Sciatic nerve (tissue), 2 donors: ENCODE data around the gene TPCN1. TPM values are rescaled to one million over a fixed set of nuclear protein-coding genes. Genes with fewer than 3 reads are reported as not detected.

Experiments
- ATAC-seq: fragments of 200-7000 bp; cut with Tn5 transposase; one replicate; pipeline ENCODE4 v1.9.1; 2020; ENCODE audit warnings: mild to moderate bottlenecking, moderate library complexity
- DNase-seq: peaks from one replicate; pipeline ENCODE4 v3.0.0-alpha.2; 2020; ENCODE audit warnings: low spot score
- intact Hi-C: fragments of 100-400 bp; cut with DNase I; formaldehyde crosslinking; loops from one replicate; pipeline ENCODE4 v1.14.2; 2022
- total RNA-seq: library from RNA; stranded (reverse); fragmentation: NEBNext Ultra II Directional; extraction: Animal tissue kit (Norgen Biotek cat#: 25700); gene quantifications from one replicate; pipeline ENCODE4 v1.2.1, GENCODE V29; 2021
- donor health status: DM: no; HTN: no; CAD: no.
- donor health status: DM: no; HTN: no; CAD: no.

The TPCN1 gene
- total RNA-seq, 1 donor from 2014 or later: 90.6 TPM

- no peak for DNase-seq
- intact Hi-C loops: no loop called here
- ATAC-seq: no peak
Observed at GRCh38 chr12:113220593-113221180, 577 bp upstream of the TPCN1 start.

DNA sequence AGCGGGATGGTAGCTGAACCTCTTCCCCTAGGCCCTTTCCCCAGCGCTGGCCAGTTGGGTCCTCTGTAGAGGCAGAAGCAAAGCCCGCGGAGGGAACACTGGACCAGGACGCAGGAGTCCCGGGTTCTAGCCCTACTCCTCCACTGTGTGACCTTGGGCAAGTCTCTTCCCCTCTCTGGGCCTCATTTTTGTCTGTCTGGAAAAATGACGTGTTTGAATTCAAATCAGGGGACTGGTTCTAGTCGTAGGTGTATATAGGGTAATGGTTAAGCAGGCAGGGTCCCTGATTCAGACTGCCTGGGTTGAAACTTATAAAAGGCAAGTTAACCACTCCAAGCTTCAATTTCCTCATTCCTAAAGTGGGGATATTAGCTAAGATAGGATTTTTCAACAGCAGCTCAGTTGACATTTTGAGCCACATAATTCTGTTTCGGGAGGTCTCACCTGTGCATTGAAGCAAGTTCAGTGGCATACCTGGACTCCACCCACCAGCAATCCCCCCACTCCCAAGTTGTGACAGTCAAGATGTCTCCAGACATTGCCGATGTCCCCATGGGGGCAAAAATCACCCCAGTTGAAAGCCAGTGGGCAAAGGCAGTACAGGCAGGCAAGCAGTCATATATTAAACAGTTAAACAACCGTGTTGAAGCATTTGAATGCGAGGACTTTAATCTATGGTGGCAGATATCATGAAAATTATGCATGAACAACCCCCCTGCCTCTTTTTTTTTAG is 899 bp downstream of the TPCN1 start:
- ATAC-seq (no peak), DNase-seq (no peak)
- intact Hi-C loops: no loop called here

GRCh38 chr12:113222730-113223531 is 1.7 kb downstream of the TPCN1 start:
- ATAC-seq: peak; percentile 77
- intact Hi-C loops: no loop called here
- no peak for DNase-seq

DNA sequence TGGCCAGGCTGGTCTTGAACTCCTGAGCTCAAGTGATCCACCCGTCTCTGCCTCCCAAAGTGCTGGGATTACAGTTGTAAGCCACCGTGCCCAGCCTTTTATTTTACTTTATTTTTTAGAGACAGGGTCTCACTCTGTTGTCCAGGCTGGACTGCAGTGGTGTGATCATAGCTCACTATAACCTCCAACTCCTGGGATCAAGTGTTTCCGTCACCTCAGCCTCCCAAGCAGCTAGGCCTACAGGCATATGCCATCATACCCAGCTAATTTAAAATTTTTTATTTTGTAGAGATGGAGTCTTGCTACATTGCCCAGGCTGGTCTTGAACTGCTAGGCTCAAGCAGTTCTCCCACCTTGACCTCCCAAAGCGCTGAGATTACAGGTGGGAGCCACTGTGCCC is 3.7 kb downstream of the TPCN1 start:
- DNase-seq (no peak), ATAC-seq (no peak)
- intact Hi-C loops: no loop called here

GRCh38 chr12:113226696-113227568 is 5.7 kb downstream of the TPCN1 start:
- no peak for DNase-seq
- intact Hi-C loops: no loop called here
- ATAC-seq: no peak

GRCh38 chr12:113227686-113228391 is 6.6 kb downstream of the TPCN1 start:
- no peak for ATAC-seq
- intact Hi-C loops: no loop called here
- no peak for DNase-seq

DNA sequence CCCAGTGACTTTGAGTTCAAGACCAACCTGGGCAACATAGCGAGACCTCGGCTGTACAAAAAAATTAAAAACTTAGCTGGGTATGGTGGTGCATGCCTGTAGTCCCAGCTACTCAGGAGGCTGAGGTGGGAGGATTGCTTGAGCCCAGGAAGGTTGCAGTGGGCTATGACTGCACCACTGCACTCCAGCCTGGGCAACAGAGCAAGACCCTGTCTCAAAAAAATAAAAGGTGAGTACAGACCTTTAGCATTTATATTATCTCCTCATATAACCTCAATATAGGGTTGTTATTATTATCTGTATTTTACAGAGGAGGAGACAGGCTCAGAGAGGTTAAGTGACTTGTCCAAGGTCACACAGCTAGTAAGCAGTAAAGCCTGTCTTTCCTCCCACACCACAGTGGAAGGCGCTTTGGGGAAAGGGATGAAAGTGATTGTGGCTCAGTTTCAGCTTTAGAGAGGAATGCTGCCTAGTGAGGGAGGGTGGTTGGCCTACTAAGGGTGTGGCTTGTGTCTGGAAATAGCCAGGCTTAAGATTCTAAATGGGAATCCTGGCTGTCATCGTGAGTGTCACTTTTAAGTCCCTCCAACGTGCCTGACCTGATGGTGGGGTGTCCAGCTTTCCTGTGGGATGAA is 7.2 kb downstream of the TPCN1 start:
- ATAC-seq (no peak), DNase-seq (no peak)
- intact Hi-C loops: no loop called here

- intact Hi-C loops: no loop called here
- DNase-seq: peak; percentile 35
- ATAC-seq: no peak
Observed at GRCh38 chr12:113230315-113231234, 9.3 kb downstream of the TPCN1 start.

DNA sequence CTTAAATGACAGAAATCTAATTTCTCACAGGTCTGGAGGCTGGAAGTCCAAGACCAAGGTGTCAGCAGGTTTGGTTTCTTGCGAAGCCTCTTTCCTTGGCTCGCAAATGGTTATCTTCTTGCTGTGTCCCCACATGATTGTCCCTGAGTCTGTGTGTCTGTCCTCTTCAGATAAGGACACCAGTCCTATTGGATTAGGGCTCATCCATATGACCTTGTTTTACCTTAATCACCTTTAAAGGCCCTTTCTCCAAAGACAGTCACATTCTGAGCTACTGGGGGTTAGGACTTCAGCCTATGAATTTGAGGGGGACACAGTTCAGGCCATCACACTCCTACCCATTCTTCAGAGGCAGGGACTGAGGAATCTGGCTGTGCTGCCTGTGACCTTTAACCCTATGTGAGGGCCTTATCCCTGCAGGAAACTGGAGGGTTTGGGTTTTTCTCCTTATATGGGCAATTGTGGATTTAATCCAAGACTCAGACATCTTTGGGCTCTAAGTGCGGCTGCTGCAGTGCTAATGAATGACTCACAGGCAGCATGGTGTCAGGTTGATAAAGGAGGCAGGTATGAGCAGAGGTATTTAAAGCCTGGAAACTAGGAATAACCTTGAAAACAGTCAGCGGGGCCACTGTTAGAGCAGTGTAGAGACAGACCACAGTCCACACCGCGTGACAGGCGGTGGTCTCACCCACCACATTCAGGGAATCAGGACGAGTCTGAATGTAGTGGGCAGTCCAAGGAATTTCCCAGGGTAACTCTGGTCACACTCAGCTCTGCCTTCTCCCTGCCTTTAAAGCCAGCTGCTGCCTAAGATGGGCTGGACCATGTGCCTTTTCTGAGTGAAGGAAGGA is 10.2 kb downstream of the TPCN1 start:
- DNase-seq (peak; percentile 13), ATAC-seq (no peak)
- intact Hi-C loops: no loop called here

DNA sequence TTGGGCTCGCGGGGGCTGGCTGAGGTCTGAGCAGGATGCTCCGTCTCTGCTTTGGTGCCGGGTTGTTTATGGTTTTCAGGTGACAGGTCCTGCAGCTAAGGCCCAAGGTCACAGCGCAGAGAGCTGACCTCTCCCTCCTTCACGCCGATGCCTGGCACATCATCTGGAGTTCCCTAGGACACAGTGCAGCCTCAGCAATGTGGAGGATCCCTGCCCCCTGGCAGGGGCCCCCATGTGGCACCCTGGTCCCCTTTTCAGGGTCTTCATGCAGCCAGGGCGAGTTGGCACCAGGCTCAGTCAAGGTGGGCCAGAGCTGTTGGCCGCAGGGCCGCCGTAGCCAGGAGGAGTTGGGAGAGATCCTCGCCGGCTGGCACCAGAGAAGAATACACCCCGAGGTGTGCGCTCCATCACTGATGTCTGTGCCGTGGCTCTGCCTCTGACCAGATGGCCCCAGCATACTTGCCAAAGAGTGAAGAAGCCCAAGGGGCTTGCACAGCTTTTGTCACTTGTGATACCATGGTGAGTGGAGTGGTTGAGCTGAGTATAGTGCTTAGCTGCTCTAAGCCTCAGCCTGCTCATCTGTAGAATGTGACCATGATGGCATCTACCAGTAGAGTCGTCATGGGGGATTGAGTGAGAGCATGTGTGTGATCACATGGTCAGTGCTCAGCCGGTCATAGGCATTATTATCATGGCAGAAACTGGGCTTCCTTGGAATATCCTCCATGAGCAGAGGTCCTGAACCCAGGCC is 11.0 kb downstream of the TPCN1 start:
- intact Hi-C loops: no loop called here
- DNase-seq (peak; percentile 57), ATAC-seq (no peak)

DNA sequence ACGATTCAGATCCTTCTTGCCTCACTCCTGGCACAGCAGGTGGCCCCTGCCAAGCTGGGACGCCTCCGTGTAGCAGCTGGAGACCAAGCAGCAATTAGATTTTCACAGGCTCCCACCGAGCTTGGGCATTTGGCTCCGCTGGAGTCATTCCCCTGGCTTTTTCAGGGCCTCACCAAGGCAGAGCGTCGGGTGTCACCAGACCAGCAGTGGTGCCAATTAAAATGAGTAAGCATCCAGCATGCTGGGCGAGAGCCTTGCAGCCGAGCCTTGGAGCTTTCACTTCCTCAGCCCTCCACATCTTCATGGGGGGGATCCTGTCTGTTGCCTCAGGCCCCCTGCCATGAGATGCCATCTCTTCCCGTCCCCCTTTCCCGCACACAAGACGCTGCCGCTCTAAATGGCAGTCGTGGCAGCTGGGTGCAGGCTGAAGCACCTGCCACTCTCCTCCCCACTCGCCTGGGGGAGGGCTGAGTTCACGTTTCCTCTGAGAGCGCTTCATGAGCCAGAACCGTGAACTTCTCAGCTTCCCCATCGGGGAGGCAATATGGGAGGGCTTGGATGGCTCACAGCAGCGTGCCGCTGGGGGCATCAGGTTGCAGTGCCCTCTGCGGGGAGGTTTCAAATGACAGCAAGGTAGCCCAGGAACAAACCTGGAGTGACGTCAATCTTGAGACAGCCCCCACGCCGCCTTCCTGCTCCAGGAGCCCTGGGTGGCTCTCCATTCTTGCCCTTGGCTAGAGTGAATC is 11.7 kb downstream of the TPCN1 start:
- intact Hi-C loops: no loop called here
- peak; percentile 68 for DNase-seq

GRCh38 chr12:113233967-113234366 is 12.7 kb downstream of the TPCN1 start:
- peak; percentile 22 for DNase-seq
- ATAC-seq: no peak
- intact Hi-C loops: no loop called here

More for the DNA sequence above, 11.7 kb downstream of the TPCN1 start:
- peak; percentile 75 for ATAC-seq

DNA sequence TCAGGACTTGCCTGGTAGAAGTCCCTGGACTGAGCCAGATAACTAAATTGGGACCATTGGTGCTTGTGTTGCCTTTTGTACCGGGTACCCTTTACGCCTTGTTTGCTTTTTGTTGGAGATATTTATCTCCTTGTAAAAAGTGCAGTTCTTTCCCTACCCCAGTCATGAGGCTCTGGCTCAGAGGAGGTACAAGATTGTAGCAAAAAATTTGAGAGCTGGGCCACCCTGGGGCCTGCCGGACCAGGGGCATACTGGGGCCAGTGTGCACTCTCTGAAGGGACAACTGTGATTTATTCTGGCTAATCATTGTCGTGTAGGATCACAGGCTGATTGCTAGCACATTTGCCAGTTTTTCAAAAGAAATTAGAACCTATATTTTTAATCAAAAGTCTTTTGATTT is 13.2 kb downstream of the TPCN1 start:
- peak; percentile 9 for DNase-seq
- intact Hi-C loops: no loop called here
- no peak for ATAC-seq

- DNase-seq (peak; percentile 28), ATAC-seq (no peak)
- intact Hi-C loops: no loop called here
Observed at GRCh38 chr12:113235976-113236375, 14.7 kb downstream of the TPCN1 start.
